ENCODE measurements around the gene PHYHD1. TPM values are rescaled to one million over a fixed set of nuclear protein-coding genes. Genes with fewer than 3 reads are reported as not detected.

Gene PHYHD1
- total RNA-seq, 1 experiment from 2014 or later = 0.32 TPM

DNA sequence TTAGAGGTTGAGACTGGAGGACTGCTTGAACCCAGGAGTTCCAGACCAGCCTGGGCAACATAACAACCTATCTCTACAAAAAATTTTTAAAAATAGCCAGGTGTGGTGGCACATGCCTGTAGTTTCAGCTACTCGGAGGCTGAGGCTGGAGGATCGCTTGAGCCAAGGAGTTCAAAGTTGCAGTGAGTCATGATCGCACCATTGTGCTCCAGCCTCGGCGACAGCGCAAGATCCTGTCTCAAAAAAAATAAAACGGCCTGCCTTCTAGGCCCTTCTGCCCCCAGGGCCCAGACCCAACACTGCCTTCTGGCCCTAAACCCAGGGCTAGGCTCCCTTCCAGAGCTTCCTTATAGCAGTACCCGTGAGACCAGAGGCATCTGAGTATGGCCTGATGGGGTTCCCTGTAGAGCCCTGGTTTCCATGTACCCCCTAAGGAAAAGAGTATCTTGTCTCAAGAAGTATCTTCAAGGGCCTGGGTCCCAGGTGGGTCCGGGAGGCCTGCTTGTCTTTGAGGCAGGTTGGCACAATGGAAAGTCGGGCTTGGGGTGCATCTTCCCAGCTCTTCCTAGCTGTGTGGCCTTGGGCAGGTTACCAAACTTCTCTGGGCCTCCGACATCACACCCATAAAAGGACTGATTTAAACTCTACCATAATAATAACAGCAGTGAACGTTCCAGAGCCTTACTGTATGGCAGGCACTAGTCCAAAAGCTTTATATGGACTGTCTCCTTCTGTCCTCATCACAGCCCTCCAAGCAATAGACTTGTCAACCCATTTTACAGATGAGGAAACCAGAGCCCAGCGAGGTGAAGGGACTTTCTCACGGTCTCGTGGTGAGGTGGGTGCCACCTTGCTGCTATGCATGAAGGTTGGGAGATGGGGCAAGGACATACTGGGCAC, 29.2 kb upstream of the PHYHD1 start (continued):
- no peak for TF ChIP-seq TCF7L2 (IDR thresholded peaks at IDR 0.05; ENCODE audit: borderline replicate concordance, extremely low read depth, insufficient read depth, insufficient read length)
- TF ChIP-seq, protein P1, sequence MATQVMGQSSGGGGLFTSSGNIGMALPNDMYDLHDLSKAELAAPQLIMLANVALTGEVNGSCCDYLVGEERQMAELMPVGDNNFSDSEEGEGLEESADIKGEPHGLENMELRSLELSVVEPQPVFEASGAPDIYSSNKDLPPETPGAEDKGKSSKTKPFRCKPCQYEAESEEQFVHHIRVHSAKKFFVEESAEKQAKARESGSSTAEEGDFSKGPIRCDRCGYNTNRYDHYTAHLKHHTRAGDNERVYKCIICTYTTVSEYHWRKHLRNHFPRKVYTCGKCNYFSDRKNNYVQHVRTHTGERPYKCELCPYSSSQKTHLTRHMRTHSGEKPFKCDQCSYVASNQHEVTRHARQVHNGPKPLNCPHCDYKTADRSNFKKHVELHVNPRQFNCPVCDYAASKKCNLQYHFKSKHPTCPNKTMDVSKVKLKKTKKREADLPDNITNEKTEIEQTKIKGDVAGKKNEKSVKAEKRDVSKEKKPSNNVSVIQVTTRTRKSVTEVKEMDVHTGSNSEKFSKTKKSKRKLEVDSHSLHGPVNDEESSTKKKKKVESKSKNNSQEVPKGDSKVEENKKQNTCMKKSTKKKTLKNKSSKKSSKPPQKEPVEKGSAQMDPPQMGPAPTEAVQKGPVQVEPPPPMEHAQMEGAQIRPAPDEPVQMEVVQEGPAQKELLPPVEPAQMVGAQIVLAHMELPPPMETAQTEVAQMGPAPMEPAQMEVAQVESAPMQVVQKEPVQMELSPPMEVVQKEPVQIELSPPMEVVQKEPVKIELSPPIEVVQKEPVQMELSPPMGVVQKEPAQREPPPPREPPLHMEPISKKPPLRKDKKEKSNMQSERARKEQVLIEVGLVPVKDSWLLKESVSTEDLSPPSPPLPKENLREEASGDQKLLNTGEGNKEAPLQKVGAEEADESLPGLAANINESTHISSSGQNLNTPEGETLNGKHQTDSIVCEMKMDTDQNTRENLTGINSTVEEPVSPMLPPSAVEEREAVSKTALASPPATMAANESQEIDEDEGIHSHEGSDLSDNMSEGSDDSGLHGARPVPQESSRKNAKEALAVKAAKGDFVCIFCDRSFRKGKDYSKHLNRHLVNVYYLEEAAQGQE (IDR thresholded peaks at IDR 0.05; ENCODE audit: low read depth) = no peak

- peak overlapping the region; percentile 13; the same call in 1 of the 2 replicates for H3K27ac ChIP-seq (ENCODE audit: low read depth, low read length)
- POLR2A ChIA-PET = no interaction called here
Observed at GRCh38 chr9:128892221-128892921, 28.4 kb upstream of the PHYHD1 start.

More at GRCh38 chr9:128892221-128892921, 28.4 kb upstream of the PHYHD1 start:
- no TSS peak for BruUV-seq (replicated peaks)
- Histone ChIP-seq H3K9me3 (ENCODE audit: control insufficient read depth in 1 of 2, insufficient read depth in 1 of 2, low read depth in 1 of 2, low read length in 2 of 2) (no peaks in the 10 kb centered on the region), H3K9me2 (ENCODE audit: insufficient read depth) (no peaks in the 10 kb centered on the region), H3K79me2 (ENCODE audit: insufficient read depth, low read length) (peaks cover 6% of the 10 kb centered on the region; the same call in 1 of the 2 replicates), H2AFZ (ENCODE audit: low read depth, low read length, poor library complexity, severe bottlenecking) (no peak overlapping the region), H3K9ac (ENCODE audit: low read length) (peak overlapping the region; percentile 27; the same call in 1 of the 2 replicates), H3K4me2 (ENCODE audit: low read length) (peak overlapping the region; percentile 49), H3K27me3 (ENCODE audit: insufficient read depth, low read length) (no peaks in the 10 kb centered on the region), H4K20me1 (ENCODE audit: insufficient read depth) (no peaks in the 10 kb centered on the region), H3K4me1 (ENCODE audit: control insufficient read depth in 1 of 2, insufficient read depth in 2 of 2, low read length in 2 of 2) (peaks cover 3 to 21% of the 10 kb centered on the region in 2 experiments; a peak in 3 of 4 replicates), H3K36me3 (ENCODE audit: control insufficient read depth in 1 of 2, insufficient read depth in 2 of 2, low read length in 2 of 2) (peaks cover 4 to 9% of the 10 kb centered on the region in 2 experiments; a peak in 3 of 4 replicates), H3K4me3 (replicated peaks in 1 of 2; ENCODE audit: low read depth in 1 of 2, low read length in 2 of 2) (0 out of 4 replicates have a peak overlapping the region, but pooled peaks of 1 of the 2 experiments have one; percentile 2)
- ChIA-PET RAD21 (ENCODE audit: low non-redundant PET in 1 of 2, low total read pairs in 2 of 2, uncharacterized antibody in 2 of 2, unreplicated experiment in 2 of 2) (no interaction called here), CTCF (no interaction called here)
- intact Hi-C loops (cut with micrococcal nuclease) = no loop called here
- ATAC-seq (peak; percentile 73), DNase-seq (ENCODE audit: low read depth, low spot score) (no peak)
- TF ChIP-seq ZNF274 (IDR thresholded peaks at IDR 0.05; ENCODE audit: low read depth, low read length) (no peak), POLR2AphosphoS5 (IDR thresholded peaks at IDR 0.05; ENCODE audit: low read depth, low read length) (0 out of 2 replicates have a peak, but pooled peaks have one; percentile 15)

Measured in HCT116 (cell line).